ENCODE results near the gene MYL6. TPM values are rescaled to one million over a fixed set of nuclear protein-coding genes. Genes with fewer than 3 reads are reported as not detected.

The MYL6 gene
- total and polyA plus RNA-seq, 10 of the 15 experiments (the other 5 are each of a cell fraction or from before 2014, with no cell fraction given) = 1,000 to 4,116 (median 1,828) TPM

GRCh38 chr12:56116267-56117081 is 41.7 kb upstream of the MYL6 start, which contains the start of gene RPL41 (continued):
- TF ChIP-seq HDAC6 (IDR thresholded peaks at IDR 0.05; ENCODE audit: unreplicated experiment) (peak; percentile 92), NBN (IDR thresholded peaks at IDR 0.05) (peak; percentile 95), SPI1 (IDR thresholded peaks at IDR 0.05; ENCODE audit: borderline replicate concordance, insufficient read depth, low read depth, low read length) (peak; percentile 77), E2F4 (IDR thresholded peaks at IDR 0.05; ENCODE audit: low read depth, low read length) (no peak), HCFC1 (IDR thresholded peaks at IDR 0.05; ENCODE audit: low read length) (peak; percentile 69), CBFB (IDR thresholded peaks at IDR 0.05; ENCODE audit: low read depth) (peak; percentile 99), SP1 (IDR thresholded peaks at IDR 0.05; ENCODE audit: low read depth, low read length) (peak; percentile 80), ZNF24 (IDR thresholded peaks at IDR 0.05) (0 out of 2 replicates have a peak, but pooled peaks have one; percentile 33), HDAC2 (IDR thresholded peaks at IDR 0.05) (no peak), SMAD1 (IDR thresholded peaks at IDR 0.05; ENCODE audit: low read depth, partially characterized antibody) (peak; percentile 95)
- TF ChIP-seq, protein P1, sequence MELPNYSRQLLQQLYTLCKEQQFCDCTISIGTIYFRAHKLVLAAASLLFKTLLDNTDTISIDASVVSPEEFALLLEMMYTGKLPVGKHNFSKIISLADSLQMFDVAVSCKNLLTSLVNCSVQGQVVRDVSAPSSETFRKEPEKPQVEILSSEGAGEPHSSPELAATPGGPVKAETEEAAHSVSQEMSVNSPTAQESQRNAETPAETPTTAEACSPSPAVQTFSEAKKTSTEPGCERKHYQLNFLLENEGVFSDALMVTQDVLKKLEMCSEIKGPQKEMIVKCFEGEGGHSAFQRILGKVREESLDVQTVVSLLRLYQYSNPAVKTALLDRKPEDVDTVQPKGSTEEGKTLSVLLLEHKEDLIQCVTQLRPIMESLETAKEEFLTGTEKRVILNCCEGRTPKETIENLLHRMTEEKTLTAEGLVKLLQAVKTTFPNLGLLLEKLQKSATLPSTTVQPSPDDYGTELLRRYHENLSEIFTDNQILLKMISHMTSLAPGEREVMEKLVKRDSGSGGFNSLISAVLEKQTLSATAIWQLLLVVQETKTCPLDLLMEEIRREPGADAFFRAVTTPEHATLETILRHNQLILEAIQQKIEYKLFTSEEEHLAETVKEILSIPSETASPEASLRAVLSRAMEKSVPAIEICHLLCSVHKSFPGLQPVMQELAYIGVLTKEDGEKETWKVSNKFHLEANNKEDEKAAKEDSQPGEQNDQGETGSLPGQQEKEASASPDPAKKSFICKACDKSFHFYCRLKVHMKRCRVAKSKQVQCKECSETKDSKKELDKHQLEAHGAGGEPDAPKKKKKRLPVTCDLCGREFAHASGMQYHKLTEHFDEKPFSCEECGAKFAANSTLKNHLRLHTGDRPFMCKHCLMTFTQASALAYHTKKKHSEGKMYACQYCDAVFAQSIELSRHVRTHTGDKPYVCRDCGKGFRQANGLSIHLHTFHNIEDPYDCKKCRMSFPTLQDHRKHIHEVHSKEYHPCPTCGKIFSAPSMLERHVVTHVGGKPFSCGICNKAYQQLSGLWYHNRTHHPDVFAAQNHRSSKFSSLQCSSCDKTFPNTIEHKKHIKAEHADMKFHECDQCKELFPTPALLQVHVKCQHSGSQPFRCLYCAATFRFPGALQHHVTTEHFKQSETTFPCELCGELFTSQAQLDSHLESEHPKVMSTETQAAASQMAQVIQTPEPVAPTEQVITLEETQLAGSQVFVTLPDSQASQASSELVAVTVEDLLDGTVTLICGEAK (IDR thresholded peaks at IDR 0.05; ENCODE audit: borderline replicate concordance) = peak; percentile 94
- TF ChIP-seq, protein P2, sequence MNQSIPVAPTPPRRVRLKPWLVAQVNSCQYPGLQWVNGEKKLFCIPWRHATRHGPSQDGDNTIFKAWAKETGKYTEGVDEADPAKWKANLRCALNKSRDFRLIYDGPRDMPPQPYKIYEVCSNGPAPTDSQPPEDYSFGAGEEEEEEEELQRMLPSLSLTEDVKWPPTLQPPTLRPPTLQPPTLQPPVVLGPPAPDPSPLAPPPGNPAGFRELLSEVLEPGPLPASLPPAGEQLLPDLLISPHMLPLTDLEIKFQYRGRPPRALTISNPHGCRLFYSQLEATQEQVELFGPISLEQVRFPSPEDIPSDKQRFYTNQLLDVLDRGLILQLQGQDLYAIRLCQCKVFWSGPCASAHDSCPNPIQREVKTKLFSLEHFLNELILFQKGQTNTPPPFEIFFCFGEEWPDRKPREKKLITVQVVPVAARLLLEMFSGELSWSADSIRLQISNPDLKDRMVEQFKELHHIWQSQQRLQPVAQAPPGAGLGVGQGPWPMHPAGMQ (IDR thresholded peaks at IDR 0.05; ENCODE audit: borderline replicate concordance) = no peak
- TF ChIP-seq, protein P3, sequence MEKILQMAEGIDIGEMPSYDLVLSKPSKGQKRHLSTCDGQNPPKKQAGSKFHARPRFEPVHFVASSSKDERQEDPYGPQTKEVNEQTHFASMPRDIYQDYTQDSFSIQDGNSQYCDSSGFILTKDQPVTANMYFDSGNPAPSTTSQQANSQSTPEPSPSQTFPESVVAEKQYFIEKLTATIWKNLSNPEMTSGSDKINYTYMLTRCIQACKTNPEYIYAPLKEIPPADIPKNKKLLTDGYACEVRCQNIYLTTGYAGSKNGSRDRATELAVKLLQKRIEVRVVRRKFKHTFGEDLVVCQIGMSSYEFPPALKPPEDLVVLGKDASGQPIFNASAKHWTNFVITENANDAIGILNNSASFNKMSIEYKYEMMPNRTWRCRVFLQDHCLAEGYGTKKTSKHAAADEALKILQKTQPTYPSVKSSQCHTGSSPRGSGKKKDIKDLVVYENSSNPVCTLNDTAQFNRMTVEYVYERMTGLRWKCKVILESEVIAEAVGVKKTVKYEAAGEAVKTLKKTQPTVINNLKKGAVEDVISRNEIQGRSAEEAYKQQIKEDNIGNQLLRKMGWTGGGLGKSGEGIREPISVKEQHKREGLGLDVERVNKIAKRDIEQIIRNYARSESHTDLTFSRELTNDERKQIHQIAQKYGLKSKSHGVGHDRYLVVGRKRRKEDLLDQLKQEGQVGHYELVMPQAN (conservative IDR thresholded peaks at IDR 0.05) = peak; percentile 89; the same call in 1 of the 2 replicates
- TF ChIP-seq, protein P4, sequence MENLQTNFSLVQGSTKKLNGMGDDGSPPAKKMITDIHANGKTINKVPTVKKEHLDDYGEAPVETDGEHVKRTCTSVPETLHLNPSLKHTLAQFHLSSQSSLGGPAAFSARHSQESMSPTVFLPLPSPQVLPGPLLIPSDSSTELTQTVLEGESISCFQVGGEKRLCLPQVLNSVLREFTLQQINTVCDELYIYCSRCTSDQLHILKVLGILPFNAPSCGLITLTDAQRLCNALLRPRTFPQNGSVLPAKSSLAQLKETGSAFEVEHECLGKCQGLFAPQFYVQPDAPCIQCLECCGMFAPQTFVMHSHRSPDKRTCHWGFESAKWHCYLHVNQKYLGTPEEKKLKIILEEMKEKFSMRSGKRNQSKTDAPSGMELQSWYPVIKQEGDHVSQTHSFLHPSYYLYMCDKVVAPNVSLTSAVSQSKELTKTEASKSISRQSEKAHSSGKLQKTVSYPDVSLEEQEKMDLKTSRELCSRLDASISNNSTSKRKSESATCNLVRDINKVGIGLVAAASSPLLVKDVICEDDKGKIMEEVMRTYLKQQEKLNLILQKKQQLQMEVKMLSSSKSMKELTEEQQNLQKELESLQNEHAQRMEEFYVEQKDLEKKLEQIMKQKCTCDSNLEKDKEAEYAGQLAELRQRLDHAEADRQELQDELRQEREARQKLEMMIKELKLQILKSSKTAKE (IDR thresholded peaks at IDR 0.05; ENCODE audit: low read depth, poor library complexity, severe bottlenecking) = peak; percentile 68
- TF ChIP-seq, protein P5, sequence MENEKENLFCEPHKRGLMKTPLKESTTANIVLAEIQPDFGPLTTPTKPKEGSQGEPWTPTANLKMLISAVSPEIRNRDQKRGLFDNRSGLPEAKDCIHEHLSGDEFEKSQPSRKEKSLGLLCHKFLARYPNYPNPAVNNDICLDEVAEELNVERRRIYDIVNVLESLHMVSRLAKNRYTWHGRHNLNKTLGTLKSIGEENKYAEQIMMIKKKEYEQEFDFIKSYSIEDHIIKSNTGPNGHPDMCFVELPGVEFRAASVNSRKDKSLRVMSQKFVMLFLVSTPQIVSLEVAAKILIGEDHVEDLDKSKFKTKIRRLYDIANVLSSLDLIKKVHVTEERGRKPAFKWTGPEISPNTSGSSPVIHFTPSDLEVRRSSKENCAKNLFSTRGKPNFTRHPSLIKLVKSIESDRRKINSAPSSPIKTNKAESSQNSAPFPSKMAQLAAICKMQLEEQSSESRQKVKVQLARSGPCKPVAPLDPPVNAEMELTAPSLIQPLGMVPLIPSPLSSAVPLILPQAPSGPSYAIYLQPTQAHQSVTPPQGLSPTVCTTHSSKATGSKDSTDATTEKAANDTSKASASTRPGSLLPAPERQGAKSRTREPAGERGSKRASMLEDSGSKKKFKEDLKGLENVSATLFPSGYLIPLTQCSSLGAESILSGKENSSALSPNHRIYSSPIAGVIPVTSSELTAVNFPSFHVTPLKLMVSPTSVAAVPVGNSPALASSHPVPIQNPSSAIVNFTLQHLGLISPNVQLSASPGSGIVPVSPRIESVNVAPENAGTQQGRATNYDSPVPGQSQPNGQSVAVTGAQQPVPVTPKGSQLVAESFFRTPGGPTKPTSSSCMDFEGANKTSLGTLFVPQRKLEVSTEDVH (IDR thresholded peaks at IDR 0.05; ENCODE audit: low read depth, partially characterized antibody) = peak; percentile 82
